ENCODE results near the gene NKD2. TPM values are rescaled to one million over a fixed set of nuclear protein-coding genes. Genes with fewer than 3 reads are reported as not detected.
"Not testable (repeated sequence)": the region's sequence is repeated elsewhere in the genome, so short reads cannot be mapped to it uniquely, and the experiment has no call there.

NKD2 gene
- polyA plus RNA-seq, 1 experiment, result not detected

- DNase-seq (ENCODE audit: low read depth, low spot score), result no peak
- ChIA-PET CTCF (no interaction called here), POLR2A (no interaction called here)
- no peak overlapping the region for H3K4me3 ChIP-seq (ENCODE audit: low read depth, low read length)
- TF ChIP-seq, protein P1, sequence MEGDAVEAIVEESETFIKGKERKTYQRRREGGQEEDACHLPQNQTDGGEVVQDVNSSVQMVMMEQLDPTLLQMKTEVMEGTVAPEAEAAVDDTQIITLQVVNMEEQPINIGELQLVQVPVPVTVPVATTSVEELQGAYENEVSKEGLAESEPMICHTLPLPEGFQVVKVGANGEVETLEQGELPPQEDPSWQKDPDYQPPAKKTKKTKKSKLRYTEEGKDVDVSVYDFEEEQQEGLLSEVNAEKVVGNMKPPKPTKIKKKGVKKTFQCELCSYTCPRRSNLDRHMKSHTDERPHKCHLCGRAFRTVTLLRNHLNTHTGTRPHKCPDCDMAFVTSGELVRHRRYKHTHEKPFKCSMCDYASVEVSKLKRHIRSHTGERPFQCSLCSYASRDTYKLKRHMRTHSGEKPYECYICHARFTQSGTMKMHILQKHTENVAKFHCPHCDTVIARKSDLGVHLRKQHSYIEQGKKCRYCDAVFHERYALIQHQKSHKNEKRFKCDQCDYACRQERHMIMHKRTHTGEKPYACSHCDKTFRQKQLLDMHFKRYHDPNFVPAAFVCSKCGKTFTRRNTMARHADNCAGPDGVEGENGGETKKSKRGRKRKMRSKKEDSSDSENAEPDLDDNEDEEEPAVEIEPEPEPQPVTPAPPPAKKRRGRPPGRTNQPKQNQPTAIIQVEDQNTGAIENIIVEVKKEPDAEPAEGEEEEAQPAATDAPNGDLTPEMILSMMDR (IDR thresholded peaks at IDR 0.05; ENCODE audit: low read depth, low read length), result no peak
- no peaks in the 10 kb centered on the region for H3K27me3 ChIP-seq (ENCODE audit: control insufficient read depth, insufficient read depth, low read length)
- peaks cover 80% of the 10 kb centered on the region for H3K9me3 ChIP-seq (ENCODE audit: control insufficient read depth, insufficient read depth, low read length)
- no peak overlapping the region for H3K27ac ChIP-seq (ENCODE audit: low read depth, low read length)
These were observed 50.6 kb downstream of the NKD2 start for GRCh38 chr5:1058988-1059883.

DNA sequence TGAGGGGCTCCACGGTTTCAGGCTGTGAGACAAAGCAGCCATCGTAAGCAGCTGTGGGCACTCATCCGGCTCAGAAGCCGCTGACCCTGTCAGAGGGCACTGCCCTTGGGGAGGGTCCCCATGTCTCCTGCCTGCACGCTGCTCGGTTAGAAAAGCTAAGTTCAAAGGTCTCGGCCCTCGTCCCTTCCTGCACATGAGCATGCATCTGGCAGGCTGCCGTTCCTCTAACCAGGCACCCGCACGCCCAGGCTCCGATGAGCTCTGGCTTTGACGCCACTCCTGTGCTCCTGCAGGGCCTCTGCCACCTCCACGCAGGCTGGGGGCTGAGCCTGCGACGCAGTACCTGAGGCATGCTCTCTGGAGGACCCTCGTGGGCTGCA lies 51.3 kb downstream of the NKD2 start:
- H3K9me3 ChIP-seq (ENCODE audit: control insufficient read depth, insufficient read depth, low read length), result peaks cover 81% of the 10 kb centered on the region
- DNase-seq (ENCODE audit: low read depth, low spot score), result no peak
- ChIA-PET POLR2A (no interaction called here), CTCF (no interaction called here)
- no peak overlapping the region for H3K4me3 ChIP-seq (ENCODE audit: low read depth, low read length)
- no peaks in the 10 kb centered on the region for H3K27me3 ChIP-seq (ENCODE audit: control insufficient read depth, insufficient read depth, low read length)
- TF ChIP-seq, protein P1 (IDR thresholded peaks at IDR 0.05; ENCODE audit: low read depth, low read length), result no peak
- H3K27ac ChIP-seq (ENCODE audit: low read depth, low read length), result no peak overlapping the region

- H3K4me3 ChIP-seq (ENCODE audit: low read depth, low read length), result no peak overlapping the region
- H3K27ac ChIP-seq (ENCODE audit: low read depth, low read length), result no peak overlapping the region
- H3K27me3 ChIP-seq (ENCODE audit: control insufficient read depth, insufficient read depth, low read length), result no peaks in the 10 kb centered on the region
- CTCF ChIA-PET, result no interaction called here
- TF ChIP-seq, protein P1 (IDR thresholded peaks at IDR 0.05; ENCODE audit: low read depth, low read length), result no peak
- DNase-seq (ENCODE audit: low read depth, low spot score), result no peak
- POLR2A ChIA-PET, result no interaction called here
- peaks cover 87% of the 10 kb centered on the region for H3K9me3 ChIP-seq (ENCODE audit: control insufficient read depth, insufficient read depth, low read length)
These were observed 52.0 kb downstream of the NKD2 start for GRCh38 chr5:1060535-1060981.

GRCh38 chr5:1061292-1061691 lies 52.7 kb downstream of the NKD2 start:
- H3K4me3 ChIP-seq (ENCODE audit: low read depth, low read length); POLR2A ChIA-PET; H3K27me3 ChIP-seq (ENCODE audit: control insufficient read depth, insufficient read depth, low read length); CTCF ChIA-PET; DNase-seq (ENCODE audit: low read depth, low spot score); H3K27ac ChIP-seq (ENCODE audit: low read depth, low read length): not testable (repeated sequence)
- H3K9me3 ChIP-seq (ENCODE audit: control insufficient read depth, insufficient read depth, low read length), result peaks cover 82% of the 10 kb centered on the region

- H3K27me3 ChIP-seq (ENCODE audit: control insufficient read depth, insufficient read depth, low read length), result no peaks in the 10 kb centered on the region
- peaks cover 79% of the 10 kb centered on the region for H3K9me3 ChIP-seq (ENCODE audit: control insufficient read depth, insufficient read depth, low read length)
- no peak overlapping the region for H3K4me3 ChIP-seq (ENCODE audit: low read depth, low read length)
- TF ChIP-seq, protein P1 (IDR thresholded peaks at IDR 0.05; ENCODE audit: low read depth, low read length), result no peak
- DNase-seq (ENCODE audit: low read depth, low spot score), result no peak
- ChIA-PET CTCF (no interaction called here), POLR2A (no interaction called here)
- H3K27ac ChIP-seq (ENCODE audit: low read depth, low read length), result no peak overlapping the region
These were observed 53.3 kb downstream of the NKD2 start for GRCh38 chr5:1061916-1062315.

All from AG04450 (cell line).